ENCODE results near the gene MFAP4. TPM values are rescaled to one million over a fixed set of nuclear protein-coding genes. Genes with fewer than 3 reads are reported as not detected.

MFAP4 gene
- polyA plus RNA-seq, 1 donor from 2014 or later, result not detected

GRCh38 chr17:19363114-19363438 is 23.9 kb downstream of the MFAP4 start:
- Histone ChIP-seq H3K27ac (ENCODE audit: low read length) (no peak overlapping the region), H3K9me2 (ENCODE audit: insufficient read depth, low read length) (no peaks in the 10 kb centered on the region), H3K36me3 (ENCODE audit: insufficient read depth, low read length) (peaks cover 7% of the 10 kb centered on the region), H3K9me3 (ENCODE audit: low read length) (no peaks in the 10 kb centered on the region), H2AFZ (ENCODE audit: low read depth, low read length) (no peak overlapping the region), H3K79me2 (replicated peaks; ENCODE audit: insufficient read depth, low read length) (peaks cover 7% of the 10 kb centered on the region), H3K9ac (ENCODE audit: low read length) (peak overlapping the region; percentile 87), H3K27me3 (ENCODE audit: insufficient read depth, low read depth, low read length) (no peaks in the 10 kb centered on the region), H3K4me3 (ENCODE audit: low read length) (peak overlapping the region; percentile 98), H4K20me1 (ENCODE audit: insufficient read depth) (no peaks in the 10 kb centered on the region), H3K4me2 (ENCODE audit: low read length) (peak overlapping the region; percentile 19), H3F3A (ENCODE audit: insufficient read depth, low read length, poor library complexity, severe bottlenecking) (no peaks in the 10 kb centered on the region)
- TF ChIP-seq RAD21 (conservative IDR thresholded peaks at IDR 0.05) (no peak), EP300 (conservative IDR thresholded peaks at IDR 0.05; ENCODE audit: poor library complexity, severe bottlenecking) (no peak), EZH2 (IDR thresholded peaks at IDR 0.05; ENCODE audit: borderline replicate concordance, insufficient read depth, low read length, poor library complexity, severe bottlenecking) (no peak), POLR2AphosphoS5 (IDR thresholded peaks at IDR 0.05) (no peak)

GRCh38 chr17:19362277-19363113 is 24.5 kb downstream of the MFAP4 start, which contains the start of gene B9D1:
B9D1 (minus strand) TSS chr17:19362723; CDS start chr17:19362569, 154 bp downstream.
- Histone ChIP-seq H3K4me2 (ENCODE audit: low read length) (peak within 1 kb of the TSS; percentile 91), H3K27me3 (ENCODE audit: insufficient read depth, low read depth, low read length) (no peaks in the 10 kb centered on the region), H3K4me3 (ENCODE audit: low read length) (peak within 1 kb of the TSS; percentile 98), H4K20me1 (ENCODE audit: insufficient read depth) (no peaks in the 10 kb centered on the region), H3F3A (ENCODE audit: insufficient read depth, low read length, poor library complexity, severe bottlenecking) (no peaks in the 10 kb centered on the region), H3K9me2 (ENCODE audit: insufficient read depth, low read length) (no peaks in the 10 kb centered on the region), H2AFZ (ENCODE audit: low read depth, low read length) (peak within 1 kb of the TSS; percentile 76), H3K27ac (ENCODE audit: low read length) (peak within 1 kb of the TSS; percentile 82), H3K36me3 (ENCODE audit: insufficient read depth, low read length) (peaks cover 9% of the 10 kb centered on the region), H3K79me2 (replicated peaks; ENCODE audit: insufficient read depth, low read length) (peaks cover 7% of the 10 kb centered on the region), H3K9ac (ENCODE audit: low read length) (peak within 1 kb of the TSS; percentile 87), H3K9me3 (ENCODE audit: low read length) (no peaks in the 10 kb centered on the region)
- TF ChIP-seq, protein P1, sequence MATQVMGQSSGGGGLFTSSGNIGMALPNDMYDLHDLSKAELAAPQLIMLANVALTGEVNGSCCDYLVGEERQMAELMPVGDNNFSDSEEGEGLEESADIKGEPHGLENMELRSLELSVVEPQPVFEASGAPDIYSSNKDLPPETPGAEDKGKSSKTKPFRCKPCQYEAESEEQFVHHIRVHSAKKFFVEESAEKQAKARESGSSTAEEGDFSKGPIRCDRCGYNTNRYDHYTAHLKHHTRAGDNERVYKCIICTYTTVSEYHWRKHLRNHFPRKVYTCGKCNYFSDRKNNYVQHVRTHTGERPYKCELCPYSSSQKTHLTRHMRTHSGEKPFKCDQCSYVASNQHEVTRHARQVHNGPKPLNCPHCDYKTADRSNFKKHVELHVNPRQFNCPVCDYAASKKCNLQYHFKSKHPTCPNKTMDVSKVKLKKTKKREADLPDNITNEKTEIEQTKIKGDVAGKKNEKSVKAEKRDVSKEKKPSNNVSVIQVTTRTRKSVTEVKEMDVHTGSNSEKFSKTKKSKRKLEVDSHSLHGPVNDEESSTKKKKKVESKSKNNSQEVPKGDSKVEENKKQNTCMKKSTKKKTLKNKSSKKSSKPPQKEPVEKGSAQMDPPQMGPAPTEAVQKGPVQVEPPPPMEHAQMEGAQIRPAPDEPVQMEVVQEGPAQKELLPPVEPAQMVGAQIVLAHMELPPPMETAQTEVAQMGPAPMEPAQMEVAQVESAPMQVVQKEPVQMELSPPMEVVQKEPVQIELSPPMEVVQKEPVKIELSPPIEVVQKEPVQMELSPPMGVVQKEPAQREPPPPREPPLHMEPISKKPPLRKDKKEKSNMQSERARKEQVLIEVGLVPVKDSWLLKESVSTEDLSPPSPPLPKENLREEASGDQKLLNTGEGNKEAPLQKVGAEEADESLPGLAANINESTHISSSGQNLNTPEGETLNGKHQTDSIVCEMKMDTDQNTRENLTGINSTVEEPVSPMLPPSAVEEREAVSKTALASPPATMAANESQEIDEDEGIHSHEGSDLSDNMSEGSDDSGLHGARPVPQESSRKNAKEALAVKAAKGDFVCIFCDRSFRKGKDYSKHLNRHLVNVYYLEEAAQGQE (IDR thresholded peaks at IDR 0.05; ENCODE audit: borderline replicate concordance), result no peak
- TF ChIP-seq SMC3 (conservative IDR thresholded peaks at IDR 0.05; ENCODE audit: poor library complexity), result peak; percentile 99
- TF ChIP-seq POLR2AphosphoS5 (IDR thresholded peaks at IDR 0.05), result peak; percentile 56
- TF ChIP-seq RAD21 (conservative IDR thresholded peaks at IDR 0.05), result peak; percentile 100
- no peak for TF ChIP-seq EZH2 (IDR thresholded peaks at IDR 0.05; ENCODE audit: borderline replicate concordance, insufficient read depth, low read length, poor library complexity, severe bottlenecking)
- peak; percentile 97 for TF ChIP-seq MXI1 (conservative IDR thresholded peaks at IDR 0.05; ENCODE audit: poor library complexity, severe bottlenecking)
- TF ChIP-seq EP300 (conservative IDR thresholded peaks at IDR 0.05; ENCODE audit: poor library complexity, severe bottlenecking), result peak; percentile 79
- TF ChIP-seq TAF1 (IDR thresholded peaks at IDR 0.05; ENCODE audit: low read depth), result no peak
- TF ChIP-seq CTCF (IDR thresholded peaks at IDR 0.05; ENCODE audit: poor library complexity, severe bottlenecking), result peak; percentile 100

All from neural cell (in vitro differentiated cells).